GM19463 (cell line): ENCODE measurements around the gene RPP14.
"Not testable (repeated sequence)": the region's sequence is repeated elsewhere in the genome, so short reads cannot be mapped to it uniquely, and the experiment has no call there.

Experiments used
- ATAC-seq: cut with Tn5 transposase; IDR thresholded peaks from one replicate; pipeline ENCODE4 v1.9.1; 2021; ENCODE audit warnings: mild to moderate bottlenecking, moderate library complexity; ENCODE audit not compliant: unreplicated experiment

Gene RPP14

GRCh38 chr3:58305882-58306711, at the start of gene RPP14, which contains the start of gene HTD2:
Gene RPP14, plus strand, starts transcription at chr3:58306245. Its CDS starts 4,085 bp downstream, at chr3:58310330.
Gene HTD2, plus strand, starts transcription at chr3:58306520. Its CDS starts 11,094 bp downstream, at chr3:58317614.
- peak; percentile 86 for ATAC-seq

- no peak for ATAC-seq
Measured at GRCh38 chr3:58256511-58256910, 49.5 kb upstream of the RPP14 start.

- no peak for ATAC-seq
Measured at GRCh38 chr3:58258392-58259055, 47.5 kb upstream of the RPP14 start.

GRCh38 chr3:58260261-58260731, 45.7 kb upstream of the RPP14 start:
- ATAC-seq = no peak

GRCh38 chr3:58260733-58261132, 45.3 kb upstream of the RPP14 start:
- no peak for ATAC-seq

- peak; percentile 72 for ATAC-seq
Measured at GRCh38 chr3:58261954-58262666, 43.9 kb upstream of the RPP14 start.

GRCh38 chr3:58266577-58266976, 39.5 kb upstream of the RPP14 start:
- no peak for ATAC-seq

- ATAC-seq = not testable (repeated sequence)
Measured at GRCh38 chr3:58267543-58267942, 38.5 kb upstream of the RPP14 start.

GRCh38 chr3:58269356-58269755, 36.7 kb upstream of the RPP14 start:
- ATAC-seq = no peak

GRCh38 chr3:58270485-58270884, 35.6 kb upstream of the RPP14 start:
- no peak for ATAC-seq

GRCh38 chr3:58271901-58272501, 34.0 kb upstream of the RPP14 start:
- no peak for ATAC-seq

- no peak for ATAC-seq
Measured at GRCh38 chr3:58272891-58273290, 33.2 kb upstream of the RPP14 start.

- ATAC-seq = not testable (repeated sequence)
Measured at GRCh38 chr3:58273362-58273761, 32.7 kb upstream of the RPP14 start.

- no peak for ATAC-seq
Measured at GRCh38 chr3:58274027-58274614, 31.9 kb upstream of the RPP14 start.

- ATAC-seq = no peak
Measured at GRCh38 chr3:58281069-58281468, 25.0 kb upstream of the RPP14 start.

GRCh38 chr3:58285334-58285733, 20.7 kb upstream of the RPP14 start:
- ATAC-seq = no peak

- ATAC-seq = no peak
Measured at GRCh38 chr3:58287354-58287753, 18.7 kb upstream of the RPP14 start.

- ATAC-seq = no peak
Measured at GRCh38 chr3:58288011-58288728, 17.9 kb upstream of the RPP14 start.

- ATAC-seq = not testable (repeated sequence)
Measured at GRCh38 chr3:58288964-58289613, 17.0 kb upstream of the RPP14 start.
